ENCODE data around the gene WDR18.

GRCh38 chr19:980133-980998 is 3.8 kb upstream of the WDR18 start:
- TF ChIP-seq CTCF (conservative IDR thresholded peaks at IDR 0.05 in 1 of 2, IDR thresholded peaks at IDR 0.05 in 1 of 2; ENCODE audit: low read depth in 1 of 2, low read length in 2 of 2): no peak
- TF ChIP-seq EZH2 (IDR thresholded peaks at IDR 0.05; ENCODE audit: low read length, missing control alignments): no peak

Data from fibroblast of lung (primary cell).